Hepatocyte (in vitro differentiated cells): ENCODE results near the gene KRT86. TPM values are rescaled to one million over a fixed set of nuclear protein-coding genes. Genes with fewer than 3 reads are reported as not detected.

Experiments
- DNase-seq: peaks from one replicate; pipeline ENCODE4 v3.0.0-alpha.2; 2016; ENCODE audit warnings: low spot score
- H2AFZ ChIP-seq: fragments of 200-600 bp; sonication (generic); 2 replicates; pipeline ENCODE4 v1.6.0; 2016; ENCODE audit warnings: antibody characterized with exemption, mild to moderate bottlenecking
- H3K27ac ChIP-seq: fragments of 200-600 bp; sonication (generic); 2 replicates; pipeline ENCODE4 v1.5.1; 2016; ENCODE audit warnings: mild to moderate bottlenecking
- H3K27me3 ChIP-seq: fragments of 200-600 bp; sonication (generic); 2 replicates; pipeline ENCODE4 v1.6.1; 2016
- H3K36me3 ChIP-seq: fragments of 200-600 bp; sonication (generic); replicated peaks from 2 replicates; pipeline ENCODE4 v1.5.1; 2016; ENCODE audit warnings: low read depth; ENCODE audit not compliant: insufficient read depth
- H3K4me1 ChIP-seq: fragments of 200-600 bp; sonication (generic); 2 replicates; pipeline ENCODE4 v1.5.1; 2016; ENCODE audit warnings: mild to moderate bottlenecking, moderate library complexity; ENCODE audit not compliant: insufficient read depth
- H3K4me2 ChIP-seq: fragments of 200-600 bp; sonication (generic); 2 replicates; pipeline ENCODE4 v1.6.0; 2016
- H3K4me3 ChIP-seq: fragments of 200-600 bp; sonication (generic); 2 replicates; pipeline ENCODE4 v1.5.1; 2016; ENCODE audit warnings: mild to moderate bottlenecking
- H3K79me2 ChIP-seq: fragments of 200-600 bp; sonication (generic); 2 replicates; pipeline ENCODE4 v1.6.0; 2017; ENCODE audit warnings: mild to moderate bottlenecking
- H3K9me2 ChIP-seq: fragments of 200-600 bp; sonication (generic); replicated peaks from 2 replicates; pipeline ENCODE4 v1.6.0; 2017; ENCODE audit warnings: mild to moderate bottlenecking; ENCODE audit not compliant: insufficient read depth
- H3K9me3 ChIP-seq: fragments of 200-600 bp; sonication (generic); 2 replicates; pipeline ENCODE4 v1.5.1; 2016; ENCODE audit warnings: low read depth, mild to moderate bottlenecking
- H4K20me1 ChIP-seq: fragments of 200-600 bp; sonication (generic); 2 replicates; pipeline ENCODE4 v1.6.0; 2016; ENCODE audit warnings: mild to moderate bottlenecking; ENCODE audit not compliant: insufficient read depth, poor library complexity, severe bottlenecking
- EZH2 ChIP-seq: fragments of 200-600 bp; sonication (generic); IDR thresholded peaks from 2 replicates; pipeline ENCODE4 v1.6.1; 2016; ENCODE audit warnings: antibody characterized with exemption, mild to moderate bottlenecking, borderline replicate concordance
- EZH2phosphoT487 ChIP-seq: fragments of 200-600 bp; sonication (generic); IDR thresholded peaks from one replicate; pipeline ENCODE4 v1.6.1; 2018; ENCODE audit warnings: antibody characterized with exemption, mild to moderate bottlenecking, low read depth, moderate library complexity; ENCODE audit not compliant: unreplicated experiment, severe bottlenecking
- WGBS: methylation state at CpG from one replicate; pipeline ENCODE4 v1.1.6; 2016; ENCODE audit warnings: low lambda C conversion rate; ENCODE audit errors: missing lambda C conversion rate; 5-methylcytosine and 5-hydroxymethylcytosine counted together
- polyA plus RNA-seq: library from polyadenylated mRNA; unstranded; fragments of >200 nt; fragmentation: Nextera tagmentation; extraction: Ambion mirVana; gene quantifications from 2 replicates; pipeline ENCODE4 v1.2.1, GENCODE V29; 2016
- total RNA-seq: library from RNA; depleted of rRNA; stranded (reverse); fragments of >200 nt; gene quantifications from 2 replicates; pipeline ENCODE4 v1.2.3, GENCODE V29; 2014
- TF ChIP-seq, protein P1 (sequence below): fragments of 200-600 bp; sonication (generic); IDR thresholded peaks from 2 replicates; pipeline ENCODE4 v1.5.1; 2016; ENCODE audit warnings: antibody characterized with exemption, mild to moderate bottlenecking; ENCODE audit not compliant: poor library complexity

Gene KRT86
- total and polyA plus RNA-seq, 2 experiments from 2014 or later, result 0.40 TPM; not detected in 1

DNA sequence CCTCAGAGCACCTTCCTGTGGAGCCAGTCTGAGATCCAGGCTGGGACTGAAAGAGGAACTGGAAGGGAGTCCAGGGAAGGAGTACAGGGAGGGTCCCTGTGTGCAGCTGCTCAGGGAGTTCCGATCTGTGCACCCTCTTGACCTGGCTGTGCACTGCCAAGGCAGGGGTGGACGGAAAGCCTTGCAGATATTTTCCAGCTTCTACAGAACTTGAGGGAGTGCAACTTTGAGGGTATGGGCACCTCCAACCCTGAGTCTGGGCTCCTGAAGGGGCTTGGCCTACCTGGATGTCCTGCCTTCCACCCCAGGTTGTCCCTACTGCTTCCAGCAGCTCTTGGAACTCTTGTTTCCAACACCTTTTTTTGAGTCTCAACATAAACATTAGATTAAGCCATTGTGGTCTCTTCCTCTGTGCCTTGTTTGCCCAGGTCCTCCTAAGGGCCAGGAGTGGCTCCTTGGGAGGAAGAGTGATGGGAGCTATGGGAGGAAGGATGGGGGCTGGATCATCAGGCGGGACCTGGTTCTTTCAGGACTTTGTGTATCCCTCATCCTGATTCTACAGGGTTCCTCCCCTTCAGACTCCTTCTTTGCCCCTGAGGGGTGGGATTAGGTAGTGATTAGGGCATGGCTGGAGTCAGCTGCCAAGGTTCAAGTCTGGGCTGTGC, 37.9 kb upstream of the KRT86 start:
- Histone ChIP-seq H3K4me3 (no peak overlapping the region), H3K27me3 (peaks cover 15% of the 10 kb centered on the region), H2AFZ (no peak overlapping the region), H3K9me3 (no peaks in the 10 kb centered on the region), H4K20me1 (no peaks in the 10 kb centered on the region), H3K4me1 (peaks cover 37% of the 10 kb centered on the region), H3K9me2 (no peaks in the 10 kb centered on the region), H3K27ac (peak overlapping the region; percentile 24), H3K79me2 (no peaks in the 10 kb centered on the region), H3K36me3 (no peaks in the 10 kb centered on the region), H3K4me2 (peak overlapping the region; percentile 10)
- no peak for DNase-seq
- 79% methylated on average over 3 of the region's 3 CpGs for WGBS
- TF ChIP-seq, protein P1, sequence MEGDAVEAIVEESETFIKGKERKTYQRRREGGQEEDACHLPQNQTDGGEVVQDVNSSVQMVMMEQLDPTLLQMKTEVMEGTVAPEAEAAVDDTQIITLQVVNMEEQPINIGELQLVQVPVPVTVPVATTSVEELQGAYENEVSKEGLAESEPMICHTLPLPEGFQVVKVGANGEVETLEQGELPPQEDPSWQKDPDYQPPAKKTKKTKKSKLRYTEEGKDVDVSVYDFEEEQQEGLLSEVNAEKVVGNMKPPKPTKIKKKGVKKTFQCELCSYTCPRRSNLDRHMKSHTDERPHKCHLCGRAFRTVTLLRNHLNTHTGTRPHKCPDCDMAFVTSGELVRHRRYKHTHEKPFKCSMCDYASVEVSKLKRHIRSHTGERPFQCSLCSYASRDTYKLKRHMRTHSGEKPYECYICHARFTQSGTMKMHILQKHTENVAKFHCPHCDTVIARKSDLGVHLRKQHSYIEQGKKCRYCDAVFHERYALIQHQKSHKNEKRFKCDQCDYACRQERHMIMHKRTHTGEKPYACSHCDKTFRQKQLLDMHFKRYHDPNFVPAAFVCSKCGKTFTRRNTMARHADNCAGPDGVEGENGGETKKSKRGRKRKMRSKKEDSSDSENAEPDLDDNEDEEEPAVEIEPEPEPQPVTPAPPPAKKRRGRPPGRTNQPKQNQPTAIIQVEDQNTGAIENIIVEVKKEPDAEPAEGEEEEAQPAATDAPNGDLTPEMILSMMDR, result no peak
- no peak for TF ChIP-seq EZH2phosphoT487
- TF ChIP-seq EZH2, result no peak

DNA sequence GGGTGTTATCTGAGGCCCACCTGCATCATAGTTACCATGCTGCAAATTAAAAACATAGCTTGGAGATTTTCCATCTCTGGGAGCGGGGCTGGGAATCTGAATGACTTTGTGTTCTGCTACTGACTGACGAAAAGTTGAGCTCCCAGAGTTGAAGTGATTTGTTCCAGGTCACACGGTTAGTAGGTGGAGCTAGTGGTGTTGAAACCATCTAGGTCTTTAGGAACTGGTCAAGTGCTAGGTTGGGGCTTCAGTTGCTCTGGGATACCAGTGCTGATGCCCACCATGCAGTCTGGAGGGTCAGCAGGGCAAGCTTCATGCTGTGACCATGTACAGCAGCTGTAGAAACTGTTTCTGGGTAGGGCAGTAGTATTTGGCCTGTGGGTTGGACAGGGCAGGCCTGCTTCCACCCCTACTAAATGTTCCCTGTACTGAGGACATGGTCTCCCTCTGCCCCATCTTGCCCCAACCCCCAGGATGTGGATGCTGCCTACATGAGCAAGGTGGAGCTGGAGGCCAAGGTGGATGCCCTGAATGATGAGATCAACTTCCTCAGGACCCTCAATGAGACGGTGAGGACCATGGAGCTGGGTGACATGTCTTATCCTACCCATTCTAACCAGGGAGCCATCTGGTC, 36.1 kb upstream of the KRT86 start:
- no peaks in the 10 kb centered on the region for H3K79me2 ChIP-seq
- H3K36me3 ChIP-seq, result no peaks in the 10 kb centered on the region
- no peak overlapping the region for H2AFZ ChIP-seq
- H3K4me2 ChIP-seq, result no peak overlapping the region
- peaks cover 5% of the 10 kb centered on the region for H3K27me3 ChIP-seq
- H3K9me3 ChIP-seq, result no peaks in the 10 kb centered on the region
- H3K4me1 ChIP-seq, result peaks cover 30% of the 10 kb centered on the region
- no peak for TF ChIP-seq EZH2
- TF ChIP-seq, protein P1, result no peak
- no peak for TF ChIP-seq EZH2phosphoT487
- no peak for DNase-seq
- H3K4me3 ChIP-seq, result no peak overlapping the region
- WGBS, result 86% methylated on average over 4 of the region's 4 CpGs
- H3K27ac ChIP-seq, result no peak overlapping the region
- H4K20me1 ChIP-seq, result no peaks in the 10 kb centered on the region
- no peaks in the 10 kb centered on the region for H3K9me2 ChIP-seq

DNA sequence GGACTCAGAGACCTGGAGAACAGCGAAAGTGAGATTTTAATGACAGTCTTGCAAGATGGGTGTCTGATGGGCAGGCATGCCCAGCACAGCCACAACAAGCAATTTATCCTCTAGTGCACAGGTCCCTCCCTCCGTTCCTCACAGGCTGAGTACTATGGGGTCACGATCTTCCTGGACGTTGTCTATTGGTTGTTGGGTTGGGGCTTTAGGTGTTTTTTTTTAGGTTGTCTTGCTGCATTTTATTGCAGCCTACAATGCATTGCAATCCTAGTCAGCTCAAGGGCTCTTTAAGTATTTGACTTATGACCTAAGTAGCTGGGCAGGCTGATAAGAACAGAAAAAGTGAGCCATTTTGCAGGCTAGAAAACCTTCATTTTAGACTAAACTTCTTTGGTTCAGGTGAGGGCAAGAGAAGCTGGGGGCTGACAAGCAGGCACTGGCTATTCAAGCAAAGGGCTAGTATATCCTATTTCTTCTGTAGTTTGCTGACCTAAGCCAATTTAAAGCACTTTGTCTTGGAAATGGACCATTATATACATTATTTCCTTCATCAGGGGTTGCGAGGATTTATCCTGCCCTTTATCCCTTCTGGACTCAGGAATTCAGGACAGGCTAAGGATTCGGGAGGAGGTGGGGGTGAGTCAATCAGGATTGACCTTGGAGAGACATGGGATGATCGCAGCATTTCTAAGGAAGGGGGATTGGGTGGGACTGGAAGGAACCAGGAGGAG, 35.4 kb upstream of the KRT86 start:
- Histone ChIP-seq H3K4me1 (peaks cover 34% of the 10 kb centered on the region), H3K4me2 (no peak overlapping the region), H4K20me1 (no peaks in the 10 kb centered on the region), H3K27me3 (no peaks in the 10 kb centered on the region), H2AFZ (no peak overlapping the region), H3K79me2 (no peaks in the 10 kb centered on the region), H3K4me3 (no peak overlapping the region), H3K36me3 (no peaks in the 10 kb centered on the region), H3K27ac (peak overlapping the region; percentile 37), H3K9me3 (no peaks in the 10 kb centered on the region), H3K9me2 (no peaks in the 10 kb centered on the region)
- DNase-seq, result no peak
- 70% methylated on average over 7 of the region's 7 CpGs for WGBS
- TF ChIP-seq EZH2phosphoT487, result no peak
- no peak for TF ChIP-seq EZH2
- TF ChIP-seq, protein P1, result no peak
